ENCODE measurements around the gene TRMT2B.

- no peak for TF ChIP-seq CTCF (IDR thresholded peaks at IDR 0.05)
- TF ChIP-seq EP300 (IDR thresholded peaks at IDR 0.05): no peak
- TF ChIP-seq POLR2A (IDR thresholded peaks at IDR 0.05): no peak
These were observed 82.0 kb downstream of the TRMT2B start for GRCh38 chrX:100969936-100970335.

All from ovary (tissue), 3 donors.